Activated T-helper 9 cell treated with anti-CD3 and anti-CD28 coated beads, Interleukin-2, amount 50 U/mL, for 16 hours (primary cell): ENCODE data around the gene CNOT9.
"Not testable (repeated sequence)": the region's sequence is repeated elsewhere in the genome, so short reads cannot be mapped to it uniquely, and the experiment has no call there.

Experiments
- DNase-seq: peaks from one replicate; pipeline ENCODE4 v3.0.0-alpha.2; 2020; ENCODE audit warnings: low read depth

The CNOT9 gene, protein sequence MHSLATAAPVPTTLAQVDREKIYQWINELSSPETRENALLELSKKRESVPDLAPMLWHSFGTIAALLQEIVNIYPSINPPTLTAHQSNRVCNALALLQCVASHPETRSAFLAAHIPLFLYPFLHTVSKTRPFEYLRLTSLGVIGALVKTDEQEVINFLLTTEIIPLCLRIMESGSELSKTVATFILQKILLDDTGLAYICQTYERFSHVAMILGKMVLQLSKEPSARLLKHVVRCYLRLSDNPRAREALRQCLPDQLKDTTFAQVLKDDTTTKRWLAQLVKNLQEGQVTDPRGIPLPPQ

DNA sequence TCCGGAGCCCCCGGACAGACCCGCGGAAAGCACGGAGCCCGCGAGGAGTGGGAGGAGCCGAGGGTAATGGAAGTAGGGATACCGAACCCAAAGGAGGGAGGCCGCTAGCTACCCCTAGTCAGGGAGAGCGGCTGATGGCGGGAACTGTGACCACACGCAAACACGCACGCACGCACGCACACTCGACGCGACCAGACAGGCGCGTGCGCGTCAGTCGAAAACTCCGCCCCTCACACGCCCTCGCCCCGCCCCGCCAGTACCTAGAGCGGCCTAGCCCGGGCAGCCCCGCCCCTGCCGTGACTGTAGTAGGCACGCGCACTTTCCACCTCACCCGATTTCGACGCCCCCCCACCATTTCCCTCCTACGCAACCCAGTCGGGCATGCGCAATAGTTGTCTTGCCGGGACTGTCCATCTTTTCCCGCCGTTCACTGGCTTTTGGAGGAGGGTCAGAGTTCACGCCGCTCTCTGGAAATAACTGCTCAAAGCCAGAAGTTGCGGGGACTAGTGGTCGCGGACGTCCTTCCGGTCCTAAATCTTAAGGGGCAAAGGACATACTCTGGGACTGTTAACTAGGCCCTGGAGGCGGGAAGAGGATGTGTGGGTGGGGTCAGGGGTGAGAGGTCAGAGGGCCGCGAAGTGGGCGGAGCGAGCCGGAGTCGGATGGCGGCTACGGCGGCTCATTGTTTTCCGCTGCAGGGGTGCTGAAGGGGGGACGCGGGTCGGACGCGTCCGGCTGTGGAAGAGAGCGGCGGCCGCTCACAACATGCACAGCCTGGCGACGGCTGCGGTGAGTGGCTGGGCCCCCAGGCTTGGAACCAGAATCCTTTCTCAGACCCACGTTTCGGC is at the start of gene CNOT9, which contains the start of gene USP37:
Gene CNOT9, plus strand, starts transcription at position 650 of the 848 bp plus-strand sequence. Its CDS starts 116 bp downstream, at position 766.
Gene USP37, minus strand, starts transcription at position 162 of the 848 bp plus-strand sequence. CDS start 9,698 bp downstream, outside the sequence.
- peak; percentile 100 for DNase-seq

DNA sequence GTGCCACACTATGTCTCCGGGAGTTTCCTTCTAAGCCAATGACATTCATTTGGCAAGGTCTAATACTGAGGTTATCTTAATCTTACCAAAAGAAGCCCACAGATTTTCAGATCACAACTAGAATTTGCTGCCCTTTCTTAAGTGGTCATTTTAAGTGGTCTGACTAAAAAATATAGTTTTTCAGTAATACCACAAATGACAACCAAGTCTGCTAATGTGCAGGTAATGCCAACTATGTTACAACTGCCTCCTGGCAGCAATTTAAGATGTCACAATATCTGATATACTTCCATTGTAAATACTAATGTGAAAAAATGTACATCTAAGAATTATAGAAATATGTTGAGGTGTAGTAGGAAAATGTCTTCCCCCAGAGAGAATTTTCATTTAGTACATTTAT is 49.8 kb upstream of the CNOT9 start:
- DNase-seq = no peak

DNA sequence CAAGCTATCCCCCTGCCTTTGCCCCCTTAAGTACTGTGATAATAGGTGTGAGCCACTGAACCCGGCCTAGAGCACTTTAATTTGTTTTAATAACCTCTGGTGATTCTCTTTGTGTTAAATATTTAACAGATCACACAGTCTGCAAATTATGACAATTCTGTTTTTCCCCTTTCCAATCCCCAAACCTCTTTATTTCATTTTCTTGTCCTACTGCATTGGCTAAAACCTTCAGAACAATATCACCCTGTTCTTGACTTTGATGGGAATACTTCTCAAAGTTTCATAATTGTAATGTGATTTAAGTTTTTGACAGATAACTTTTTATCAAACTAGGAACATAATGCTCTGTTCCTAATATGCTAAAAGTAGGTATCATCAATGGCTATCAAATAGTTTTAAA is 45.0 kb upstream of the CNOT9 start:
- no peak for DNase-seq

DNA sequence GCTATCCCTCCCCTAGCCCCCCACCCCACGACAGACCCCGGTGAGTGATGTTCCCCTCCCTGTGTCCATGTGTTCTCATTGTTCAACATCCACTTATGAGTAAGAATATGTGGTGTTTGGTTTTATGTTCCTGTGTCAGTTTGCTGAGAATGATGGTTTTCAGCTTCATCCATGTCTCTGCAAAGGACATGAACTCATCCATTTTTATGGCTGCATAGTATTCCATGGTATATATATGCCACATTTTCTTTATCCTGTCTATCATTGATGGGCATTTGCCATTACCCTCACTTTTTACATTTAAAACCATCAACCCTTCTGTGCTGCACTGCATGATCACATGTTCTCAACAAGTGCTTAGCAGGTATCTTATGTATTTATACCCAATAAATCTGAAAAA is 40.2 kb upstream of the CNOT9 start:
- DNase-seq = not testable (repeated sequence)

DNA sequence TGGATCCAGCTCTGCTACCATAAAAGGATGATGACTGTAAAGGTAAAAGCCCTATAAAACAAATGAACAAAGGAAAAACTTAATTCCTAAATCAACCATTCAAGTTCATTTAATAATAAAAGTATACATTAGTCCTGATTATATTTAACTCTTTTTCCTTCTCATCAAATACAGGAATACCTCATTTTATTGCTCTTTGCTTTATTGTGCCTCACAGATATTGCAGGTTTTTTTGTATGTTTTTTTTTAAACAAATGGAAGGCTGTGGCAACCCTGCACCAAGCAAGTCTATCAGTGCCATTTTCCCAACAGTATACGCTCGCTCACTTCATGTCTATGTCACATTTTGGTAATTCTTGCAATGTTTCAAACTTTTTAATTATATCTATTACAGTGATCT is 38.6 kb upstream of the CNOT9 start:
- no peak for DNase-seq

DNA sequence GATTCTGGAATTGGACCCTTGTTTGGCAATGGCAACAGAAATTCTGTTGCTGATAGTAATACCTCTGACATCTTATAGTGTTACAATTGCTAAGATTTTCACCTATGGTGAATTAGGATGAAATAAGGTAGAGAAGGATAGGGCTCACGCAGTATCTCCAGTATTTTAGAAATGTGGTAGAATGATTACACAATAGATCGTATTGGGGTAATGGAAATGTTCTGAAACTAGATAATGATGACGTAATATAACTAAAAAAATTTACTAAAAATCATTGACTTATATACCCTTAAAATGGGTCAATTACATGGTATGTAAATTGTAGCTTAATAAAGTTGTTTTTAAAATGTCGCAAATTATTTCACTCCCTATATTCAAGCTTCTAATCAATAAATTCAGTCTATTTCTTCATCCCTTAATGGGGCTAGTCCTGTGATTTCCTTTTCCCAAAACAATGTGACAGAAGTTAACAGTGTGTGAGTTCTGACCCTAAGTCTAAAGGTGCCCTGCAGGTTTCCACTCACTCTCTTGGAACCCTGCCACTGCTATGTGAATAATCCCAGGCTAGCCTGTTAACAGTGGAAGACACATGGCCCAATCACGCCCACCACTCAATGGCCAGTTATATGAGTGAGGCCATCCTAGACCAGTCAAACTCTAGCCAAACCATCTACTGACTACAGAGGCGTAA is 31.7 kb upstream of the CNOT9 start:
- DNase-seq = no peak

DNA sequence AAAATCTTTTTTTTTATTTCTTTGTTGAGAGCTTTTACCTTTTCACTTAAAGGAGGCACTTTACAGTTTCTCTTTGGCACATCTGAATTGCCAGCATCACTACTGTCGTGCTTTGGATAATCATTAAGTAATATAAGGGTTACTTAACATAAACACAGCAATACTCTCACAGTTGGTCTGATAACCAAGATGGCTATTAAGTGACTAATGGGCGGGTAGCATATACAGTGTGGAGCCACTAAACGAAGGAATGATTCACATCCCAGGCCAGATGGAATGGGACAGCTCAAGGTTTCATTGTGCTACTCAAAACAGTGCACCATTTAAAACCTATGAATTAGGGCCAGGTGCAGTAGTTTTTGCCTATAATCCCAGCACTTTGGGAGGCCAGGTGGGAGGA is 28.6 kb upstream of the CNOT9 start:
- no peak for DNase-seq

DNA sequence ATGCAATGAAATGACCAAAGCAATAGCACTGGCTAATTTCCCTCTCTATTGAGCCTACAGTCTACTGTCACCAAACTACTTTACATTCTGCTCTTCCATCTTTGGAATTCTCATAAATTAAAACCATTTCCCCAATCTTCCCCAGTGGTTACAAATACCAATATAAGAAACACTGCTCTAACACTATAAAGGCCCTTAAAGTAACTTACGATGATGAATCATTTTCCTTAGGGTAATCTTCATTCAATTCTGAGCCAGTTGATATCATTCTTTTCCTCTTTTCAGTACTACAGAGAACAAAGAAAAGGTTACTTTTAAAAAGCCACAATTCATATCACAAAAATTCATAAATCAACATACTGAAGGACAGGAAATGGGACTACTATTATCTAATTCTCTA is 22.6 kb upstream of the CNOT9 start:
- no peak for DNase-seq

DNA sequence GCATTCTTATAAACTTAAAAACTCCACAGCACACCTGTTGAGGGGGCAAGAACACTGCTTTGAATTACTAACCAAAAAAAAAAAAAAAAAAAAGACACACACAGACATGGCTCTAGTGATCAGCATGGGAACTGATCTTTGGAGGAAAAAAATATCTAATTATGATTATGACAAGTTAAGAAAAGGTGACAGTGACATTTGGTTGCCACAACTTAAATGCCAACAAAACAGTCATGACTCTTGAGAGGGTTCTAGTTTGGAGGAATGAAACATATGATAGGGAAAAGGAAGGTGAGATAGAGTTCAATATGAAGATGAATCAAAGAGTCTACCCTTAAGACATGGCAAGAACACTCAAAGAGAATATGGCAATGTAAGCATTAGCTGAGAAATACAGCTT is 21.1 kb upstream of the CNOT9 start:
- no peak for DNase-seq

DNA sequence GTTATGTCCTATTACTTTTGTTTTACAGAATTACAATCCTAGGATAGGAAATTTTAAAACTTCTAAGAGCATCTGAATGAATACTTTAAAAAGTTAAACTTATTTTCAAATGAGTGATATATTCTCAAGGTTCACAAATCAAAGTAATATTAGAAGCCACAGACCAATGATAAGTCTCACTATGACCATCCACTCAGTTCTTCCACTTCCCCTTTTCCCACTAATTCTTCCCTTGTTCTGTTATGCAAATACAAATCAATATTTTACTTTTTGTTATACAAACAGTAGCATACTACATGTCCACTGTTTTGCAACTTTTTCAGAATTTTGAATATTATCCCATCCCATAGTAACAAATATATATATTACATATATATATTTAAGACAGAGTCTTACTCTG is 20.7 kb upstream of the CNOT9 start:
- no peak for DNase-seq

DNA sequence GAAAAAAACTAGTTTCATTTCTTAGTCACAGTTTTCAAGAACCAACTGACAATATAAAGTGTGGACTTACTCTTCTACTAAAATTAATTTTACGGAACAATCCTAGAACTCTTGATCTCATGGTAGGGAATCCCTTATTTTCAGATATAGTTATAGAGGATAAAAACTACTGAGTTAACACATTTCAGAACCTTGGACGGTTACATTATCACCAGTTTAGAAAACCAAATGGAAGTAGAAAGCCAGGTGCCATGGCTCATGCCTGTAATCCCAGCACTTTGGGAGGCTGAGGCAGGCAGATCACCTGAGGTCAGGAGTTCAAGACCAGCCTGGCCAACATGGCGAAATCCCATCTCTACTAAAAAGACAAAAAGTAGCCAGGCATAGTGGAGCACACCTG is 14.4 kb upstream of the CNOT9 start:
- DNase-seq = not testable (repeated sequence)

DNA sequence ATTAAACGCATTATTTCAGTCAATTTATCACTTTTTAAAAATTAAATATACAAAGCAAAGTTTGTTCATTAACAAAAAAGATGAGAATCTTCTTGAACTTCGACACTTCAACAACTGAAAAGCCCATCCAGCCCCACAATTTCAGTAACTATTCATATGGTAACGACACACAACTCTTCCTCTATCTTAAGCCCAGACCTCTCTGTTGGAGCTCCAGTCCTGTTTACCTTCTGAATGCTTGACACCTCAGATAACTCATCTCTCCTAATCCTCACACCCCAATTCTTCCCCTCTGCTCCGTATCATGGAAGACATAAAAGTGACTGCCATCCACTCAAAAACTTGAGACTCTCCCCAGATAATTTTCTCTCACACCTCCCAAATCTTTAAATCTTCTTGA is 13.1 kb upstream of the CNOT9 start:
- no peak for DNase-seq

DNA sequence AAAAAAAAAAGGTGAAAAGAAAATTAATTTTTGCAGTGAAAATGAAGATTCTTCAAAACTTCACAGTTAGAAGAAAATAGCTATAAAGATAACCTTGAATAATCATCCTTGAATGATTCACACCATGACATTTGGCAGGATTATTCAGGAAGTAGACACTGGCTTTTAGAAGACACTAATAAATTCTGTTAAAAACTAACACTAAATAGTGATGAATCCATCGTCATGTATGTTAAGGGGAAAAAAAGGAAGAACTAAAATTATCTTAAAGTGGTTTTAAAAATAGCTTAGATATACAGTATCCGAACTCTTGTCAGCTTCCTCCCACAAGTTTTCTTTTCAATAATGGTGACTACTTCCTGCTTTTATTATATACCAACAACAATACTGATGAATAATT is 10.7 kb upstream of the CNOT9 start:
- no peak for DNase-seq

DNA sequence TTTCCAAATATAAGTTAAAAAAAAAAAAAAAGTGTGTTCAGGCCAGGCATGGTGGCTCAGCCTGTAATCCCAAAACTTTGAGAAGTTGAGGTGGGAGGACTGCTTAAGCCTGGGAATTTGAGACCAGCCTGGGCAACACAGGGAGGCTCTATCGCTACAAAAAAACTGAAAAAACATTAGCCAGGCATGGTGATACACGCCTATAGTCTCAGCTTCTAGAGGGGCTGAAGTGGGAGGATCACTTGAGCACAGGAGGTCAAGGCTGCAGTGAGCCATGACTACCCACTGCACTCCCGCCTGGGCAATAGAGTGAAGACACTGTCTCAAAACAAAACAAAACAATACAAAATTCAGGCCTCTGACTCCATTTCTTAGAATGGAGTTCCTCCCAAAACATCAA is 9.7 kb upstream of the CNOT9 start:
- no peak for DNase-seq

DNA sequence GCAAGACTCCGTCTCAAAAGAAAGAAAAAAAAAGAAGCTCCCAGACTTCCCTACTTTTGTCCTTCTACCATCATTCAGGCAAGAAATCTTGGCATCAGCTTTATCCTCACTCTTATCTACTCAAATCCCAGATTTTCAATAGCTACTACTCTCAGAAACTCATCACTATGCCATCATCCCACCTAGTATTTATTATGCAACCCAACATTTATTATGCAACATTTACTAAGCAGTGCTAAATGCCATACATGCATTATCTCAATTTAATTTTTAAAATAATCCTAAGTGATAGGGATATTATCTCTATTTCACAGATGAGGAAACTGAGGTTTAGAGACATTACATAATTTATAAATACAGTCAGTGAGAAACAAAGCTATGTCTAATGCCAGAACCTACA is 4.6 kb upstream of the CNOT9 start:
- DNase-seq = no peak

DNA sequence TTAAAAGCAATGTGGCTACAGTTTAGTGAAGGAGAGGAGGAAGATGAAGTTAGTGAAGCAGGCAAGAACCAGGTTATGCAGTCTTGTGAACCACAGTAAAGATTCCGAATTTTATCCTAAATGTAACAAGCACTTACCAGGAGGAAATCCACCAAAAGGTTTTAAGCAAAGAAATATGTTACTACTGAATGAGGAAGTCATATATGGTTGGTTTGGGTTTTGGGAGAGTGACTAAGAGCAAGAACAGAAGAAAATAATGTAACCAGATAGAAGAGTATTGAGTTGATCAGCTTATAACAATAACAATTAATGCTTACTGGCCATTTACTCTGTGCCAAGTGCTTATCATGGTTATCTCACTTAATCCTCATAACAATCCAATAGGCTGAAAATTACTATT is 2.3 kb upstream of the CNOT9 start:
- no peak for DNase-seq

DNA sequence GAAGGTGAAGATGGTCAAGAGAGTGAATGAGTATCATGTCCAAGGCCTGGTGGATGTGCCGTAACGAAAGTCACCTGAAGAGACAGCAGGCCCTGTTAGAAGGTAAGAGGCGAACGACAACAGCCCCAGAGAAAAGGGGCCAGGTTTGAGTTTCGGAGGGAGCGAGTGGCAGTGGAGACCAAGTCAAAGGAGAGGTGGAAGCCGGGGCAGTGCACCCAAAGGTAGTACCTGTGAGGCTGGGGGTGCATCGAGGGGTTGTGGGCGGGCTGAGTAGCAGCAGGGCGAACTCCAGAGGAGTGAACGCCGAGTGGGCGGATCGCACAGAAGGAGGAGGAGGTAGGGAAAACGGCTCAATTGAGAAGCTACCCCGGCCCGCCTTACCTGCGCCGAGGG is 846 bp upstream of the CNOT9 start:
- no peak for DNase-seq

DNA sequence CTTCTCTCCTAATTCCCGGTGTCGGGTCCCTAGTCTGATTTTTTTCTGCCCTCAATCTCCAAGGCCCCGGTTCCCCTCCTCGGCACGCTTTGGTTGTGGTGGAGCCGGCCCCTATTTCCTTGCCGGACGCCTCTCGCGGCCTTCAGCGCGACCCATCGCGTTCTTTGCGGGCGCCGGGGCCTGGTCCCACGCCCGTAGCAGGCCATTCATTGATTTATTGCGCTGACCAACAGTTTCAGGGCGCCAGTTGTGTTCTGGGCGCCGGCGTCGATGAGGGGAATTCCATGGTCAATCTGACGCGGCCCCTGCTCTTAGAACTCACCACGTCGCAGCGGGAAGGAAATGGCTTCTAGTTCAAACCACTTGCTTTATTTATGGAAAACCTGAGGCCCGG is 396 bp downstream of the CNOT9 start:
- peak; percentile 42 for DNase-seq

DNA sequence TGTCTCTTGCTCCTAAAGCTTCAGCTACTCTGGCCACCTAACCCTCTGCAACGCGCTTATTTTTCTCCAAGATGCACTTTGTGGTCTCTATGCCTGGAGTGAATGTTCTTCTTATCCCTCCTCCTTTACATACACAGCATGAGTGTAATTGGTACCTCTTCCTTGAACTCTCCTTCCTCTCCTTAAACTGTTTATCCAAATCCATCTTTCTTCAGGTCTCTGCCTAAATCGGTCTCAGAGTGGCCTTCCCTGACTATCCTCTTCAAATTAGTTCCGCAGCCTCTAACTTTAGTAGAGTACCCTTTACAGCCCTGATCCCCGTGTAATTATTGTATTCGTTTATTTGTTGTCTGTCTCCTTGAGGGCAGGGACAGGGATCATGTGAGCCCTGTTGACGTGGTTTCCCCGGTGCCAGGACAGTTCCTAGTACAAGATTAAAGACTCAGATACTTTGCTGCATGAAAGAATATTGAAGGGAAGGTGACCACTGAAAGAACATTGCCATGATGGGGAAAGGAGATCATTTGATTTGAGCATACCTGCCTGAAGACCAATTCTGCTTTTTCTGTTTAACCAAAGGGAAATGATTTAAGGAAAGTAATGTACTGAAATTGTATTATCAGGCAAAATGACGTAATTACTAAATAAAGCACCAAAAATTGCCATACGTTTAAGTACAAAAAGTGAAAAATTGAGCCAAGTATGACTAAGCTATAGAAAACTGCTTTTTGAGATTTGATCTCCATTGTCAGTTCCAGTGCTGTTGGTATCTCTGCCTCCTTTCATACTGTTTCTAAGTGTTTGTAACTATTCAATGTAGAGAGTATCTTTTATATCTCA is 1.2 kb downstream of the CNOT9 start:
- DNase-seq = no peak

DNA sequence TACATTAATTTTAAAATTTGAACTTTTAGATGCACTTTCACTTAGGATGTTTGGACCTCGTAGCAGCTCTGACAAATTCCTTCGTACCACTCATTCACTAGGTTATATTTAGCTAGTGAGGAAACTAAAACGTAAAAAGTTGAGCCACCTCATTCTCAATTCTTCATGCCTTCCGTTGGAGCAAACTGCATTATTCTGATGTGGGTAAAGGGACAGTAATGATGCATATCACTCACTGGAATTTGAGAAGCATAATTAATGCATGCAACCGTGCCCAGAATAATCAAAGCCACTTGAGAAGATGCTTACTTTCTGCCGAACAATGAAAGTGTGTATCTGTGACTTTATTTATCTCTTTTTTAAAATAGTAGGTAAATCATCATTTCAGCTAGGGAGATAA is 2.2 kb downstream of the CNOT9 start:
- no peak for DNase-seq

DNA sequence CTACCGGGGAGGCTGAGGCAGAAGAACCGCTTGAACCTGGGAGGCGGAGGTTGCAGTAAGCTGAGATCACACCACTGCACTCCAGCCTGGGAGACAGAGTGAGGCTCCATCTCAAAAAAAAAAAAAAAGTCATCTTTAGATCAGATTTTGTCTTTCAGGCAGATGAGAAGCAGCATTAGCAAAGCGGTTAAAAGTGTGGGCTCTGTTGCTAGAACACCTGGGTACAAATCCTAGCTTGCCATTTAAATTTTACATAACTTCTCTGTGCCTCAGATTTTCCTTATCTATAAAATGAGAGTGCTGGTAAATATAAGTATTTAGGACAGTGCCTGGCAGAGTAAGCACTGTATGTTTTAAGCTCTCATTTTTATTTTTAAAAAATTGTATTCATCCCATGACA is 8.2 kb downstream of the CNOT9 start:
- DNase-seq = no peak
